Loucy (cell line): Measurements from ENCODE around the gene HSPA12A.

Source experiments
- CTCF ChIP-seq: fragments of 200-600 bp; sonication (generic); conservative IDR thresholded peaks from 2 replicates; pipeline ENCODE4 v1.5.1; 2014; ENCODE audit warnings: mild to moderate bottlenecking, antibody characterized with exemption, low read length
- EZH2phosphoT487 ChIP-seq: fragments of 200-600 bp; IDR thresholded peaks from 2 replicates; pipeline ENCODE4 v1.6.1; 2018; ENCODE audit warnings: antibody characterized with exemption, mild to moderate bottlenecking, moderate library complexity, borderline replicate concordance

GRCh38 chr10:116707981-116708380, 34.4 kb downstream of the HSPA12A start:
- no peak for TF ChIP-seq CTCF
- TF ChIP-seq EZH2phosphoT487, result no peak
